K562 (cell line): ENCODE data around the gene TMEM121. TPM values are rescaled to one million over a fixed set of nuclear protein-coding genes. Genes with fewer than 3 reads are reported as not detected.

Source experiments
- CREB1 ChIP-seq, 2 experiments: sonication (generic) in 1 of 2; formaldehyde crosslinking in 1 of 2; IDR thresholded peaks; 2 replicates each; pipeline versions ENCODE4 v1.6.1 to v1.8.0; 2012 to 2022; ENCODE audit warnings: inconsistent platforms in 1 of 2, mild to moderate bottlenecking in 1 of 2, missing genetic modification reagents in 1 of 2, moderate library complexity in 1 of 2
- ELF1 ChIP-seq: fragments of 200-800 bp; sonication (Bioruptor generic); IDR thresholded peaks from 2 replicates; pipeline ENCODE4 v1.6.1; 2016; ENCODE audit warnings: missing genetic modification characterization, missing compliant biosample characterization
- EZH2 ChIP-seq: IDR thresholded peaks from 2 replicates; pipeline ENCODE4 v1.6.1; 2012; ENCODE audit warnings: low read depth, mild to moderate bottlenecking, inconsistent platforms, low read length, borderline replicate concordance
- HOXB6 ChIP-seq: fragments of 250-450 bp; sonication (Bioruptor Pico); IDR thresholded peaks from 2 replicates; pipeline ENCODE4 v1.5.1; 2022; ENCODE audit warnings: mild to moderate bottlenecking, borderline replicate concordance
- JUND ChIP-seq, 2 experiments: IDR thresholded peaks; 2 replicates in 1 of 2; 3 replicates in 1 of 2; pipeline ENCODE4 v1.6.1; 2011; ENCODE audit warnings: borderline replicate concordance in 2 of 2, low read depth in 2 of 2, low read length in 2 of 2, improper control_type of control experiment in 1 of 2, missing biosample characterization in 1 of 2, missing genetic modification characterization in 1 of 2, missing genetic modification reagents in 1 of 2
- KDM4B ChIP-seq, 2 experiments: fragments of 450-650 bp in 1 of 2; sonication (generic) in 1 of 2; IDR thresholded peaks; 2 replicates each; pipeline ENCODE4 v1.6.1; 2016 to 2017; ENCODE audit warnings: borderline replicate concordance in 2 of 2, antibody characterized with exemption in 1 of 2, low read depth in 1 of 2, mild to moderate bottlenecking in 1 of 2
- KLF10 ChIP-seq: fragments of 250-450 bp; sonication (Bioruptor Pico); IDR thresholded peaks from 2 replicates; pipeline ENCODE4 v1.6.1; 2021; ENCODE audit warnings: matching md5 sums
- KLF16 ChIP-seq: IDR thresholded peaks from 2 replicates; pipeline ENCODE4 v1.6.1; 2016; ENCODE audit warnings: antibody characterized with exemption
- LARP7 ChIP-seq: fragments of 450-650 bp; IDR thresholded peaks from 2 replicates; pipeline ENCODE4 v1.6.1; 2016
- MTA3 ChIP-seq: fragments of 450-650 bp; formaldehyde crosslinking; IDR thresholded peaks from 2 replicates; pipeline ENCODE4 v1.6.1; 2017; ENCODE audit warnings: mild to moderate bottlenecking, borderline replicate concordance
- NRF1 ChIP-seq, 2 experiments: fragments of 450-650 bp; IDR thresholded peaks in 1 of 2; conservative IDR thresholded peaks in 1 of 2; 2 replicates each; pipeline ENCODE4 v1.6.1; 2014; ENCODE audit warnings: mild to moderate bottlenecking in 2 of 2
- POLR2B ChIP-seq: fragments of 450-650 bp; IDR thresholded peaks from 2 replicates; pipeline ENCODE4 v1.6.1; 2018; ENCODE audit warnings: low read depth; ENCODE audit not compliant: partially characterized antibody
- POLR2G ChIP-seq: fragments of 200-400 bp; formaldehyde crosslinking; IDR thresholded peaks from 2 replicates; pipeline ENCODE4 v1.6.1; 2017; ENCODE audit warnings: low read depth, mild to moderate bottlenecking, antibody characterized with exemption, low read length, moderate library complexity
- RBFOX2 ChIP-seq: fragments of 200-400 bp; formaldehyde crosslinking; IDR thresholded peaks from 2 replicates; pipeline ENCODE4 v1.6.1; 2017; ENCODE audit warnings: low read depth, mild to moderate bottlenecking, low read length, moderate library complexity
- RBM39 ChIP-seq: fragments of 200-400 bp; formaldehyde crosslinking; optimal IDR thresholded peaks from 2 replicates; pipeline ENCODE3; 2018; ENCODE audit warnings: low read depth, low read length
- SMARCA5 ChIP-seq: fragments of 450-650 bp; IDR thresholded peaks from 2 replicates; pipeline ENCODE4 v1.6.1; 2016
- SUPT5H ChIP-seq: fragments of 450-650 bp; IDR thresholded peaks from 2 replicates; pipeline ENCODE4 v1.6.1; 2016
- TOE1 ChIP-seq, 2 experiments: fragments of 450-650 bp in 1 of 2; sonication (generic) in 1 of 2; formaldehyde crosslinking in 1 of 2; IDR thresholded peaks; 2 replicates each; pipeline versions ENCODE4 v1.7.1 to v1.8.0; 2016 to 2022; ENCODE audit warnings: borderline replicate concordance in 2 of 2, mild to moderate bottlenecking in 2 of 2, antibody characterized with exemption in 1 of 2, inconsistent platforms in 1 of 2, low read depth in 1 of 2, missing genetic modification reagents in 1 of 2, moderate library complexity in 1 of 2
- ZNF785 ChIP-seq: fragments of 250-450 bp; sonication (Bioruptor Pico); IDR thresholded peaks from 2 replicates; pipeline ENCODE4 v1.4.0; 2020; ENCODE audit warnings: mild to moderate bottlenecking
- polyA plus RNA-seq, 8 experiments: library from polyadenylated mRNA; depleted of rRNA in 4 of 8; stranded (reverse) in 5 of 8; unstranded in 3 of 8; fragments of >200 nt; fragmentation: Nextera tagmentation in 2 of 8; fragmentation: Illumina TruSeq in 1 of 8; extraction: Ambion mirVana in 2 of 8; extraction: Trizol in 1 of 8; gene quantifications; 2 replicates each; pipeline versions ENCODE4 v1.2.1 to v1.2.3, GENCODE V29; 2011 to 2014; ENCODE audit warnings: inconsistent platforms in 1 of 8, missing spikeins in 1 of 8
- total RNA-seq, 7 experiments: library from RNA; depleted of rRNA in 6 of 7; stranded (reverse); fragments of >200 nt in 6 of 7; fragmentation: Illumina TruSeq in 2 of 7; extraction: Trizol in 2 of 7; gene quantifications; 2 replicates each; pipeline versions ENCODE4 v1.2.1 to v1.2.3, GENCODE V29; 2011 to 2021; ENCODE audit warnings: low replicate concordance in 1 of 7
- TF ChIP-seq, protein P1 (sequence below): fragments of 200-800 bp; sonication (Bioruptor generic); IDR thresholded peaks from 2 replicates; pipeline ENCODE4 v1.6.1; 2017; ENCODE audit warnings: missing genetic modification characterization, missing compliant biosample characterization
- TF ChIP-seq, protein P2 (sequence below): fragments of 250-450 bp; sonication (Bioruptor Pico); IDR thresholded peaks from 2 replicates; pipeline ENCODE4 v1.8.0; 2021; ENCODE audit warnings: mild to moderate bottlenecking, moderate library complexity
- TF ChIP-seq, protein P3 (sequence below): conservative IDR thresholded peaks from 2 replicates; pipeline ENCODE4 v1.6.1; 2011; ENCODE audit warnings: low read depth, mild to moderate bottlenecking, low read length; ENCODE audit not compliant: control insufficient read depth

TMEM121 gene
- total and polyA plus RNA-seq, 9 of the 15 experiments (the other 6 are each of a cell fraction or from before 2014, with no cell fraction given) = 0.31 to 0.36 TPM; not detected in 7

DNA sequence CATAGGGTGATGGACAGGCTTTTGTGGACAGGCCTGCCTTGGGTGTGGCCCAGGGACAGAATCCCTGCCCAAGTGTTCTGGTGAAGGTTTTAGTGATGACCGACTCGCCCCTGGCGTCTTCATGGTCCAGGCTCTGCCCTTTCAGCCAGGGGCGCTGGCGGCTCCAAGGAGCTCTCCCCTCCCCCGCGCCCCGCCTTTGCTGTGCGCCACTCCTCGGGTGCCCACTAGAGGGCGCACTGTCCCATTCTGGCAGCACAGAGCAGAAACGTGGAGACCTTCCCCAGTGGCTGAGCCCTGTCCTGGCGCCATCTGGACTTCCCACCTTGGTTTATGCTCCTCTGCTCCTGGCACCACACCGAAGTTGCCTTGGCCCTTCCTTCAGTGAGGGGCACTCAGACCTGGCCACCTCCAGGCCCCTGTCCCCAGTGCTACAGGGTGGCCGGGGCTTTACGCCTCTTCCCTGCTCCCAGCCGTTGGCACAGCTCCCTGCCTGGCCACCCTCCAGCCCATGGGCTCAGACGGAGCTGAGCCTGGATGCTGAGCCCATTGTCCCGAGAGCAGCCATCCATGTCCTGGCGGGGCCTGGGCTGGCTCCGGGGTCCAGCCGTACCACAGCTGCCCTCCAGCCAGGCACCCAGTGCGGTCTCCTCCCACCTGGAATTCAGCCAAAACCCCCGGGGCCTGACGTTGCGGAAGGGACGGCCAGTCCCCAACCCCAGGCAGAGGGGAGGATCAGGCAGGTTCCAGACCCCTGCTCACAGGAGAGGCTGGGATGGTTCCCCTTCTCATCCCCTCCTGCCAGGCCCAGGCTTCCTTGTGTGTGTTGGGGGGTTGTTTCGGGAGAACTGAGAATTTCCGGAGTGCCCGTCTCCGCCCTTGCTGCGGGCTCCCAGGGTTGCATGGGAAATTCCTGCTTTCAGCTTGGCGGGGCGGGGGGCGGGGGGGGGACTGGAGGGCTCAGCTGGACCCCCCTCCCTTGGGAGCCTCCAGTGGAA is 45.3 kb upstream of the TMEM121 start (continued):
- TF ChIP-seq, protein P1, sequence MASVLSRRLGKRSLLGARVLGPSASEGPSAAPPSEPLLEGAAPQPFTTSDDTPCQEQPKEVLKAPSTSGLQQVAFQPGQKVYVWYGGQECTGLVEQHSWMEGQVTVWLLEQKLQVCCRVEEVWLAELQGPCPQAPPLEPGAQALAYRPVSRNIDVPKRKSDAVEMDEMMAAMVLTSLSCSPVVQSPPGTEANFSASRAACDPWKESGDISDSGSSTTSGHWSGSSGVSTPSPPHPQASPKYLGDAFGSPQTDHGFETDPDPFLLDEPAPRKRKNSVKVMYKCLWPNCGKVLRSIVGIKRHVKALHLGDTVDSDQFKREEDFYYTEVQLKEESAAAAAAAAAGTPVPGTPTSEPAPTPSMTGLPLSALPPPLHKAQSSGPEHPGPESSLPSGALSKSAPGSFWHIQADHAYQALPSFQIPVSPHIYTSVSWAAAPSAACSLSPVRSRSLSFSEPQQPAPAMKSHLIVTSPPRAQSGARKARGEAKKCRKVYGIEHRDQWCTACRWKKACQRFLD (CRISPR knock-in tag) = no peak
- TF ChIP-seq KLF16 (peak; percentile 61; the same call in 1 of the 2 replicates), KDM4B (IDR thresholded peaks at IDR 0.05; ENCODE audit: borderline replicate concordance in 2 of 2, low read depth in 1 of 2) (no peak), JUND (IDR thresholded peaks at IDR 0.05; ENCODE audit: borderline replicate concordance, low read depth, low read length) (0 out of 2 replicates have a peak, but pooled peaks have one; percentile 30), JUND (tag; IDR thresholded peaks at IDR 0.05; ENCODE audit: borderline replicate concordance, low read depth, low read length) (no peak; the same call in 2 of the 3 replicates), POLR2B (peak; percentile 46), ZNF785 (no peak), TOE1 (IDR thresholded peaks at IDR 0.05; ENCODE audit: borderline replicate concordance) (0 out of 2 replicates have a peak, but pooled peaks have one; percentile 30), TOE1 (CRISPR knock-in tag; IDR thresholded peaks at IDR 0.05; ENCODE audit: borderline replicate concordance, low read depth) (0 out of 2 replicates have a peak, but pooled peaks have one; percentile 80), KLF10 (CRISPR knock-in tag) (no peak), POLR2G (peak; percentile 79), CREB1 (IDR thresholded peaks at IDR 0.05) (no peak), CREB1 (CRISPR knock-in tag; IDR thresholded peaks at IDR 0.05) (peak; percentile 38; the same call in 1 of the 2 replicates), MTA3 (peak; percentile 71; the same call in 1 of the 2 replicates), EZH2 (no peak), NRF1 (conservative IDR thresholded peaks at IDR 0.05 in 1 of 2, IDR thresholded peaks at IDR 0.05 in 1 of 2) (peak in 1 of 2 experiments; percentile 40; a peak in 2 of 4 replicates), RBM39 (no peak), HOXB6 (CRISPR knock-in tag) (no peak), ELF1 (tag) (0 out of 2 replicates have a peak, but pooled peaks have one; percentile 23), SUPT5H (peak; percentile 68), SMARCA5 (no peak; the same call in 1 of the 2 replicates), RBFOX2 (peak; percentile 83), LARP7 (0 out of 2 replicates have a peak, but pooled peaks have one; percentile 31)
- TF ChIP-seq, protein P2, sequence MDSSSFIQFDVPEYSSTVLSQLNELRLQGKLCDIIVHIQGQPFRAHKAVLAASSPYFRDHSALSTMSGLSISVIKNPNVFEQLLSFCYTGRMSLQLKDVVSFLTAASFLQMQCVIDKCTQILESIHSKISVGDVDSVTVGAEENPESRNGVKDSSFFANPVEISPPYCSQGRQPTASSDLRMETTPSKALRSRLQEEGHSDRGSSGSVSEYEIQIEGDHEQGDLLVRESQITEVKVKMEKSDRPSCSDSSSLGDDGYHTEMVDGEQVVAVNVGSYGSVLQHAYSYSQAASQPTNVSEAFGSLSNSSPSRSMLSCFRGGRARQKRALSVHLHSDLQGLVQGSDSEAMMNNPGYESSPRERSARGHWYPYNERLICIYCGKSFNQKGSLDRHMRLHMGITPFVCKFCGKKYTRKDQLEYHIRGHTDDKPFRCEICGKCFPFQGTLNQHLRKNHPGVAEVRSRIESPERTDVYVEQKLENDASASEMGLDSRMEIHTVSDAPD = no peak
- TF ChIP-seq, protein P3, sequence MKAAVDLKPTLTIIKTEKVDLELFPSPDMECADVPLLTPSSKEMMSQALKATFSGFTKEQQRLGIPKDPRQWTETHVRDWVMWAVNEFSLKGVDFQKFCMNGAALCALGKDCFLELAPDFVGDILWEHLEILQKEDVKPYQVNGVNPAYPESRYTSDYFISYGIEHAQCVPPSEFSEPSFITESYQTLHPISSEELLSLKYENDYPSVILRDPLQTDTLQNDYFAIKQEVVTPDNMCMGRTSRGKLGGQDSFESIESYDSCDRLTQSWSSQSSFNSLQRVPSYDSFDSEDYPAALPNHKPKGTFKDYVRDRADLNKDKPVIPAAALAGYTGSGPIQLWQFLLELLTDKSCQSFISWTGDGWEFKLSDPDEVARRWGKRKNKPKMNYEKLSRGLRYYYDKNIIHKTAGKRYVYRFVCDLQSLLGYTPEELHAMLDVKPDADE = no peak
